ENCODE results near the gene CALML5.

CALML5 gene

DNA sequence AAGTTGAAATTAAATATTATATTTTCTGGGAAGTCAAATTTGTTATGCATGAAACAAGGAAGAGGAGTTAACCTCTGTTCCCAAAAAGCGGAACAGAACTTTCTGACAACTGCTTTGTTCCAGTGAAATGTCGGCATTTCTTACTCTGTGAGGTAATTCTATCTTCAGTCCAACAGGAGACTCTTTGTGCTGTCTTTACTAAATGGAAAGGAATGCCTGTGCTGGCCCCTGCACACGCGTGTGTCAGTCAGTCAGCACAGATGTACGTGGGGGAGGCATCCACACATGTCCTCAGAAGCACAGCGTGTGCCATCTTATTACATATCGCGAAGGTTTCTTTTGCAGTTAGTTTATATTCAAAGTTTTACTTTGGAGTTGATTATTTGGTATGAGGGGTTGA lies 49.5 kb downstream of the CALML5 start:
- Mint-ChIP-seq H3K27ac (no peak overlapping the region), H3K36me3 (ENCODE audit: low read depth) (peaks cover 32% of the 10 kb centered on the region), H3K9me3 (no peaks in the 10 kb centered on the region), H3K27me3 (peaks cover 2% of the 10 kb centered on the region), H3K4me1 (peaks cover 33% of the 10 kb centered on the region), H3K4me3 (no peak overlapping the region)
- DNase-seq (no peak), ATAC-seq (no peak)

DNA sequence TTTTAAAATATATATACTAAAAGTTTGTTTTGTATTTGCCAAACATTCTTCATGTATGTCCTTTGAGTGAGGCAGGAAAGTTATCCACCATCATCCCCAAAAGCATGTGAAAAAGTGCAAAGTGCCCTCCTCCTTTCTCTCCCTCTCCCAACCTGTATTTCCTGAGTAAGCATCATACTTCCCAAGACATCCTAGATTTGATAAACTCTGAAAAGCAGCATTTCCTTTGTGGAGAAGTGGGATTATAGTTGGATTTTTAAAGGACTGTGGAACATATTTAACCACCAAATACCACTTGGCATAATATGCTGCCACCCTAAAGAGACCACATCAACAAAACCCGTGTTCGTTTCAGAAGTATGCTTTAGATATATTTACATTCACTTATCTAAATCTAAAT lies 50.1 kb downstream of the CALML5 start:
- ATAC-seq (no peak), DNase-seq (no peak)
- H3K36me3 Mint-ChIP-seq (ENCODE audit: low read depth), result peaks cover 29% of the 10 kb centered on the region
- H3K9me3 Mint-ChIP-seq, result no peaks in the 10 kb centered on the region
- H3K4me1 Mint-ChIP-seq, result peaks cover 33% of the 10 kb centered on the region
- no peak overlapping the region for H3K4me3 Mint-ChIP-seq
- no peak overlapping the region for H3K27ac Mint-ChIP-seq
- H3K27me3 Mint-ChIP-seq, result peaks cover 6% of the 10 kb centered on the region
